ENCODE measurements around the gene PAGR1.

DNA sequence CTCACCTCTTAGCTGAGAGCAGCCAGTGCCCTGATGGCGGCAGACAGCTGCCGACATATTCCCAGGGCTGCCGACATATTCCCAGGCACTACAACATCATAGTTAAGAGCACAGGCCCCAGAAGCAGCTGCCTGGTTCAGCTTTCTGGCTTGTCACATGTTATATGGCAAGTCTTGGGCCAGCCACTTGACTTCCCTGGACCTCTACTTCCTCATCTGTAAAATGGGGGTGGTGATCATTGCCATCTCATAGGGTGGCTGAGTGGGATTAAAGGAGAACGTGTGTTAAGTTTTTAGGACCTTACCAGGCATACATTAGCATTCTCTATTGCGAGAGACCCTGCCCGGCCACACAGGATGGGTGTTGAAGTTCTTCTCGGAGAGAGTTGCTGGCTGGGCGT, 28.0 kb downstream of the PAGR1 start:
- TF ChIP-seq, protein P1, sequence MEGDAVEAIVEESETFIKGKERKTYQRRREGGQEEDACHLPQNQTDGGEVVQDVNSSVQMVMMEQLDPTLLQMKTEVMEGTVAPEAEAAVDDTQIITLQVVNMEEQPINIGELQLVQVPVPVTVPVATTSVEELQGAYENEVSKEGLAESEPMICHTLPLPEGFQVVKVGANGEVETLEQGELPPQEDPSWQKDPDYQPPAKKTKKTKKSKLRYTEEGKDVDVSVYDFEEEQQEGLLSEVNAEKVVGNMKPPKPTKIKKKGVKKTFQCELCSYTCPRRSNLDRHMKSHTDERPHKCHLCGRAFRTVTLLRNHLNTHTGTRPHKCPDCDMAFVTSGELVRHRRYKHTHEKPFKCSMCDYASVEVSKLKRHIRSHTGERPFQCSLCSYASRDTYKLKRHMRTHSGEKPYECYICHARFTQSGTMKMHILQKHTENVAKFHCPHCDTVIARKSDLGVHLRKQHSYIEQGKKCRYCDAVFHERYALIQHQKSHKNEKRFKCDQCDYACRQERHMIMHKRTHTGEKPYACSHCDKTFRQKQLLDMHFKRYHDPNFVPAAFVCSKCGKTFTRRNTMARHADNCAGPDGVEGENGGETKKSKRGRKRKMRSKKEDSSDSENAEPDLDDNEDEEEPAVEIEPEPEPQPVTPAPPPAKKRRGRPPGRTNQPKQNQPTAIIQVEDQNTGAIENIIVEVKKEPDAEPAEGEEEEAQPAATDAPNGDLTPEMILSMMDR (IDR thresholded peaks at IDR 0.05): no peak
- TF ChIP-seq POLR2AphosphoS5 (IDR thresholded peaks at IDR 0.05; ENCODE audit: insufficient read depth in 1 of 2, low read depth in 1 of 2): no peak

Measured in vagina (tissue), 2 donors.